H1 (cell line): ENCODE data around the gene FRMD4A. TPM values are rescaled to one million over a fixed set of nuclear protein-coding genes. Genes with fewer than 3 reads are reported as not detected.

Experiments
- CTCF ChIA-PET: fragments of 300-600 bp; sonication (Branson Sonifier 250); formaldehyde crosslinking; loops from one replicate; lab custom pipeline; 2021; ENCODE audit not compliant: partially characterized antibody; lab: Charles Lee
- POLR2A ChIA-PET: fragments of 300-600 bp; sonication (Branson Sonifier 250); formaldehyde crosslinking; loops from one replicate; lab custom pipeline; 2021; ENCODE audit warnings: inconsistent platforms; ENCODE audit not compliant: partially characterized antibody; lab: Charles Lee
- DNase-seq, 2 experiments: peaks; one replicate each; pipeline versions ENCODE4 v3.0.0 to v3.0.0-alpha.2; 2010 to 2022; ENCODE audit warnings: low spot score in 2 of 2, low read depth in 1 of 2, mixed read lengths in 1 of 2
- FAIRE-seq: peaks from 2 replicates; lab custom pipeline; 2011; peaks lifted over from hg19 to GRCh38; lab: Jason Lieb, UNC
- H2AFZ ChIP-seq: 2 replicates; pipeline ENCODE4 v1.8.1; 2012; ENCODE audit warnings: low read length, inconsistent platforms
- H2AK5ac ChIP-seq: 2 replicates; pipeline ENCODE4 v1.6.1; 2013; ENCODE audit warnings: low read depth, low read length
- H2BK120ac ChIP-seq: replicated peaks from 2 replicates; pipeline ENCODE3; 2013; ENCODE audit warnings: low read depth, low read length, inconsistent platforms
- H2BK12ac ChIP-seq: 2 replicates; pipeline ENCODE4 v1.6.1; 2013; ENCODE audit warnings: low read depth, low read length
- H2BK15ac ChIP-seq: 2 replicates; pipeline ENCODE4 v1.6.1; 2013; ENCODE audit warnings: low read length
- H2BK20ac ChIP-seq: 2 replicates; pipeline ENCODE4 v1.6.1; 2013; ENCODE audit warnings: low read length
- H2BK5ac ChIP-seq: 2 replicates; pipeline ENCODE4 v1.6.1; 2013; ENCODE audit warnings: low read depth, low read length
- H3K14ac ChIP-seq: 2 replicates; pipeline ENCODE4 v1.6.1; 2013; ENCODE audit warnings: inconsistent platforms; ENCODE audit not compliant: insufficient read length
- H3K18ac ChIP-seq: 2 replicates; pipeline ENCODE4 v1.6.1; 2013; ENCODE audit warnings: low read length; ENCODE audit errors: extremely low read depth
- H3K23ac ChIP-seq: 2 replicates; pipeline ENCODE4 v1.6.1; 2013; ENCODE audit warnings: inconsistent platforms; ENCODE audit not compliant: insufficient read length
- H3K23me2 ChIP-seq: 2 replicates; pipeline ENCODE4 v1.6.1; 2013; ENCODE audit warnings: low read depth, low read length
- H3K27ac ChIP-seq: 2 replicates; pipeline ENCODE4 v1.6.1; 2011; ENCODE audit warnings: low read depth, low read length, inconsistent platforms
- H3K27me3 ChIP-seq, 4 experiments: replicated peaks in 1 of 4; 1 replicate in 1 of 4; 2 replicates in 3 of 4; pipeline versions ENCODE4 v1.6.1 to v1.8.1; 2011 to 2013; ENCODE audit warnings: low read length in 3 of 4, mild to moderate bottlenecking in 3 of 4, inconsistent platforms in 2 of 4, mixed read lengths in 2 of 4, moderate library complexity in 1 of 4; ENCODE audit not compliant: control insufficient read depth in 3 of 4, insufficient read depth in 3 of 4; ENCODE audit errors: extremely low read depth in 1 of 4
- H3K36me3 ChIP-seq, 4 experiments: 2 replicates each; pipeline versions ENCODE4 v1.6.1 to v1.8.1; 2011 to 2013; ENCODE audit warnings: mild to moderate bottlenecking in 4 of 4, low read length in 3 of 4, moderate library complexity in 2 of 4, control low read depth in 1 of 4, inconsistent platforms in 1 of 4; ENCODE audit not compliant: insufficient read depth in 4 of 4, control insufficient read depth in 2 of 4
- H3K4ac ChIP-seq: replicated peaks from 2 replicates; pipeline ENCODE3; 2013; ENCODE audit warnings: low read length, low read depth, mixed read lengths, inconsistent platforms; ENCODE audit not compliant: insufficient read length
- H3K4me1 ChIP-seq, 4 experiments: replicated peaks in 1 of 4; 1 replicate in 1 of 4; 2 replicates in 3 of 4; pipeline versions ENCODE4 v1.6.1 to v1.8.1; 2011 to 2013; ENCODE audit warnings: low read length in 3 of 4, inconsistent platforms in 2 of 4, mixed read lengths in 1 of 4; ENCODE audit not compliant: insufficient read depth in 4 of 4, control insufficient read depth in 3 of 4
- H3K4me2 ChIP-seq, 2 experiments: 2 replicates each; pipeline versions ENCODE4 v1.6.1 to v1.8.1; 2011 to 2013; ENCODE audit warnings: low read depth in 2 of 2, low read length in 2 of 2, control low read depth in 1 of 2, inconsistent platforms in 1 of 2, mild to moderate bottlenecking in 1 of 2; ENCODE audit not compliant: insufficient read depth in 1 of 2
- H3K4me3 ChIP-seq, 4 experiments: fragments of 200-600, 300-600 bp in 1 of 4; sonication (generic), shearing (Covaris generic), sonication (Bioruptor Twin) in 1 of 4; 2 replicates each; pipeline versions ENCODE4 v1.5.1 to v1.8.1; 2011 to 2016; ENCODE audit warnings: low read length in 4 of 4, low read depth in 3 of 4, control low read depth in 2 of 4, inconsistent platforms in 2 of 4, mild to moderate bottlenecking in 2 of 4, mixed read lengths in 1 of 4, moderate library complexity in 1 of 4; ENCODE audit not compliant: insufficient read depth in 2 of 4; ENCODE audit errors: extremely low read depth in 1 of 4
- H3K56ac ChIP-seq: replicated peaks from 2 replicates; pipeline ENCODE3; 2013; ENCODE audit warnings: low read depth, mild to moderate bottlenecking, mixed read lengths, low read length, inconsistent platforms; ENCODE audit not compliant: insufficient read length
- H3K79me1 ChIP-seq: 2 replicates; pipeline ENCODE4 v1.6.1; 2013; ENCODE audit warnings: low read depth, low read length, control low read depth
- H3K79me2 ChIP-seq, 2 experiments: 2 replicates each; pipeline versions ENCODE4 v1.6.1 to v1.8.1; 2012 to 2013; ENCODE audit warnings: low read length in 2 of 2, mild to moderate bottlenecking in 2 of 2, inconsistent platforms in 1 of 2; ENCODE audit not compliant: insufficient read depth in 2 of 2, control insufficient read depth in 1 of 2
- H3K9ac ChIP-seq, 4 experiments: replicated peaks in 1 of 4; 1 replicate in 1 of 4; 2 replicates in 3 of 4; pipeline versions ENCODE4 v1.6.1 to v1.8.1; 2011 to 2013; ENCODE audit warnings: low read depth in 3 of 4, low read length in 3 of 4, control low read depth in 2 of 4, mild to moderate bottlenecking in 2 of 4, moderate library complexity in 2 of 4, inconsistent platforms in 1 of 4; ENCODE audit errors: extremely low read depth in 1 of 4
- H3K9me3 ChIP-seq, 2 experiments: 2 replicates each; pipeline versions ENCODE4 v1.6.1 to v1.8.1; 2012 to 2013; ENCODE audit warnings: mild to moderate bottlenecking in 2 of 2, moderate library complexity in 2 of 2, control low read depth in 1 of 2, inconsistent platforms in 1 of 2, low read depth in 1 of 2, low read length in 1 of 2, mixed read lengths in 1 of 2; ENCODE audit not compliant: insufficient read depth in 2 of 2
- H4K20me1 ChIP-seq, 2 experiments: replicated peaks in 1 of 2; 2 replicates each; pipeline versions ENCODE3 to v1.8.1; 2011 to 2013; ENCODE audit warnings: inconsistent platforms in 2 of 2, low read length in 2 of 2, mild to moderate bottlenecking in 1 of 2; ENCODE audit not compliant: insufficient read depth in 2 of 2, control insufficient read depth in 1 of 2
- H4K5ac ChIP-seq: 2 replicates; pipeline ENCODE4 v1.6.1; 2013; ENCODE audit warnings: low read length, low read depth, mixed read lengths, inconsistent platforms; ENCODE audit not compliant: insufficient read length
- H4K8ac ChIP-seq: 2 replicates; pipeline ENCODE4 v1.8.0; 2013; ENCODE audit warnings: mild to moderate bottlenecking, moderate library complexity, low read length, inconsistent platforms; ENCODE audit not compliant: insufficient read depth; ENCODE audit errors: extremely low read depth
- H4K91ac ChIP-seq: replicated peaks from 2 replicates; pipeline ENCODE3; 2013; ENCODE audit warnings: low read length, mixed read lengths, inconsistent platforms; ENCODE audit not compliant: insufficient read length
- RNF2 ChIP-seq: fragments of 200-900, 300-1000 bp; sonication (generic); IDR thresholded peaks from 2 replicates; pipeline ENCODE4 v1.7.1; 2016; ENCODE audit warnings: borderline replicate concordance, low read depth, mild to moderate bottlenecking, antibody characterized with exemption, low read length; ENCODE audit not compliant: poor library complexity, severe bottlenecking; ENCODE audit errors: missing control alignments
- SIX5 ChIP-seq: IDR thresholded peaks from 2 replicates; pipeline ENCODE4 v1.6.1; 2011; ENCODE audit warnings: mild to moderate bottlenecking, low read depth, low read length
- WGBS, 2 experiments: shearing (Covaris generic) in 1 of 2; methylation state at CpG; one replicate each; pipeline versions ENCODE4 v1.1.6 to v1.1.7; 2013 to 2015; ENCODE audit warnings: low lambda C conversion rate in 2 of 2, mixed read lengths in 2 of 2, inconsistent platforms in 1 of 2, low coverage in 1 of 2, missing lambda C conversion rate in 1 of 2; ENCODE audit not compliant: insufficient replicate concordance in 2 of 2, insufficient coverage in 1 of 2, insufficient read length in 1 of 2; ENCODE audit errors: extremely low coverage in 1 of 2, missing lambda C conversion rate in 1 of 2; 5-methylcytosine and 5-hydroxymethylcytosine counted together
- polyA plus RNA-seq, 7 experiments: library from polyadenylated mRNA; depleted of rRNA in 3 of 7; stranded (reverse) in 5 of 7; unstranded in 2 of 7; fragments of >200 nt in 5 of 7; fragments of 200-250 nt in 2 of 7; gene quantifications; 1 replicate in 5 of 7; 2 replicates in 1 of 7; 4 replicates in 1 of 7; pipeline versions ENCODE4 v1.2.1 to v1.2.3, GENCODE V29; 2011 to 2013; ENCODE audit warnings: missing spikeins in 2 of 7, mixed read lengths in 2 of 7
- total RNA-seq: library from RNA; stranded (reverse); fragmentation: NEBNext Ultra II Directional; extraction: Animal tissue kit (Norgen Biotek cat#: 25700); gene quantifications from 2 replicates; pipeline ENCODE4 v1.2.1, GENCODE V29; 2021

Gene FRMD4A
- total and polyA plus RNA-seq, 2 of the 8 experiments (the other 6 are each of a cell fraction or from before 2014, with no cell fraction given): 38.6 to 39.6 TPM

DNA sequence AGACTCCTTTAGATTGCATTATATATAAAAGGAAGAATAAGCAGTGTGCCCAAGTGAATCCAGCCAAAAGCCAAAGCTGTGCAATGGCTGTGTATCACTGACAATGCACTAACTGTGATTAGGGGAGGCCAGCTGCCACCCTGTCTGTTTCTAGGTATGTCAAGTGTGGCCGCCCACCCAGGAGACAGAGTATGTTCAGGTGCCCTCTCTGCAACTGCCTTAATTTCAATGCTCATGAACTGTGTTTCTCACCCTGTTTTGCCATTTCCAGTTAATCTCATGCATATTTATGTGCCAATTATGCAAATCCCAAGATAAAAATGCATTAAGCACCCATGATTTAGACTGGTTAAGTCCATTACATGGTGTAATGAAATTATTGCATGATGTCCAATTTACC lies 159.4 kb downstream of the FRMD4A start:
- no peak for FAIRE-seq
- H3K4me1 ChIP-seq: peaks cover 0 to 6% (median 1%) of the 10 kb centered on the region in 4 experiments; a peak in 3 of 7 replicates
- H2BK5ac ChIP-seq: no peak overlapping the region
- H2AFZ ChIP-seq: no peak overlapping the region
- TF ChIP-seq SIX5: no peak
- TF ChIP-seq RNF2: no peak
- no peak overlapping the region for H4K8ac ChIP-seq
- no peak overlapping the region for H3K14ac ChIP-seq
- H3K4me3 ChIP-seq: no peak overlapping the region
- H2BK120ac ChIP-seq: no peak overlapping the region
- no peak overlapping the region for H2BK15ac ChIP-seq
- no peaks in the 10 kb centered on the region; the same call in 1 of the 2 replicates for H3K79me1 ChIP-seq
- no peak overlapping the region for H3K9ac ChIP-seq
- H3K23me2 ChIP-seq: peaks cover 11% of the 10 kb centered on the region
- H3K18ac ChIP-seq: no peak overlapping the region
- no peaks in the 10 kb centered on the region for H3K36me3 ChIP-seq
- CTCF ChIA-PET: no interaction called here
- no peak for DNase-seq
- no peaks in the 10 kb centered on the region for H3K79me2 ChIP-seq
- POLR2A ChIA-PET: interaction anchor here (0.6 to 4.3 kb wide), 2 partner anchors 13 to 368 kb away, joined by 4 to 63 read pairs; no protein-coding TSS in a partner anchor
- no peak overlapping the region for H2BK12ac ChIP-seq
- no peak overlapping the region for H3K4me2 ChIP-seq
- H3K27ac ChIP-seq: no peak overlapping the region
- no peak overlapping the region for H3K4ac ChIP-seq
- no peak overlapping the region for H2AK5ac ChIP-seq
- no peak overlapping the region for H3K23ac ChIP-seq
- WGBS, 2 experiments: 79% methylated on average over 1 of the region's 1 CpG; no CpG with 5 or more reads in 1 of the 2 experiments
- H2BK20ac ChIP-seq: no peak overlapping the region
- no peaks in the 10 kb centered on the region for H4K20me1 ChIP-seq
- H4K91ac ChIP-seq: no peak overlapping the region
- H4K5ac ChIP-seq: no peak overlapping the region
- peaks cover 0 to 12% (median 2%) of the 10 kb centered on the region in 4 experiments; a peak in 3 of 7 replicates for H3K27me3 ChIP-seq
- H3K9me3 ChIP-seq: no peaks in the 10 kb centered on the region
- H3K56ac ChIP-seq: no peak overlapping the region
